Heart left ventricle (tissue), 13 donors: ENCODE measurements around the gene SFXN2.
"Not testable (repeated sequence)": the region's sequence is repeated elsewhere in the genome, so short reads cannot be mapped to it uniquely, and the experiment has no call there.

Experiments
- CTCF ChIP-seq, 12 donors: fragments of 200-600 bp; sonication (generic) in 4 of 12; IDR thresholded peaks; one replicate each; pipeline versions ENCODE4 v1.5.0 to v1.8.0; 2018 to 2022; ENCODE audit warnings: antibody characterized with exemption in 12 of 12, mild to moderate bottlenecking in 5 of 12
- POLR2A ChIP-seq, 2 donors: fragments of 450-650 bp; IDR thresholded peaks; one replicate each; pipeline ENCODE4 v1.6.1; 2017; ENCODE audit warnings: antibody characterized with exemption in 2 of 2, mild to moderate bottlenecking in 2 of 2, moderate library complexity in 2 of 2
- donor health status: ischemic (EF 13 %, LVEDD 7.1; RV severe dilation, severe dysfunction).
- donor health status: DM: no; HTN: yes; CAD: no.
- donor health status: DM: no; HTN: no; CAD: no.
- donor health status: ischemic (EF 25% LVEDD 6.9; RV normal size, moderate dysfunction).
- donor health status: ischemic (EF 25% LVEDD 5.7; RV mildly dilated, moderate dysfunction).
- donor health status: ischemic (EF 35%, LVEDD 5.7; RV mildly dilated, moderate dysfunction).
- donor health status: nonischemic (EF 11% LVEDD 7.7; RV severe dilation, severe dysfunction).
- donor health status: DM: yes; HTN: yes; CAD: no.
- donor health status: PGD.
- donor health status: ischemic (EF 29% LVEDD 5.4; RV normal size, mild dysfunction).
- donor health status: nonischemic (EF 23%, LVEDD 6.1; RV moderate dilation, normal function).

GRCh38 chr10:102667411-102667810, 47.0 kb upstream of the SFXN2 start:
- TF ChIP-seq CTCF, POLR2A (IDR thresholded peaks at IDR 0.05): not testable (repeated sequence)
